Bronchial epithelial cell (primary cell): ENCODE measurements around the gene AGAP1. TPM values are rescaled to one million over a fixed set of nuclear protein-coding genes. Genes with fewer than 3 reads are reported as not detected.

Experiments used
- DNase-seq: peaks from one replicate; pipeline ENCODE4 v3.0.0-alpha.2; 2010; ENCODE audit warnings: low read depth
- FAIRE-seq: peaks from 2 replicates; lab custom pipeline; 2011; peaks lifted over from hg19 to GRCh38; lab: Jason Lieb, UNC
- H3K27me3 ChIP-seq: 2 replicates; pipeline ENCODE4 v1.5.1; 2011; ENCODE audit warnings: low read length; ENCODE audit not compliant: control insufficient read depth, insufficient read depth
- H3K36me3 ChIP-seq: 2 replicates; pipeline ENCODE4 v1.5.1; 2011; ENCODE audit warnings: low read length; ENCODE audit not compliant: control insufficient read depth, insufficient read depth
- H3K4me3 ChIP-seq: 2 replicates; pipeline ENCODE4 v1.5.1; 2011; ENCODE audit warnings: mild to moderate bottlenecking, low read depth, low read length, control low read depth
- total RNA-seq: library from RNA; depleted of rRNA; stranded (reverse); fragments of >200 nt; gene quantifications from 2 replicates; pipeline ENCODE4 v1.2.1, GENCODE V29; 2014
- TF ChIP-seq, protein P1 (sequence below): IDR thresholded peaks from 2 replicates; pipeline ENCODE4 v1.5.1; 2011; ENCODE audit warnings: mild to moderate bottlenecking, moderate library complexity, low read length, control low read depth, inconsistent platforms; ENCODE audit not compliant: insufficient read depth, severe bottlenecking

AGAP1 gene
- total RNA-seq, 1 donor from 2014 or later: 22.4 TPM

DNA sequence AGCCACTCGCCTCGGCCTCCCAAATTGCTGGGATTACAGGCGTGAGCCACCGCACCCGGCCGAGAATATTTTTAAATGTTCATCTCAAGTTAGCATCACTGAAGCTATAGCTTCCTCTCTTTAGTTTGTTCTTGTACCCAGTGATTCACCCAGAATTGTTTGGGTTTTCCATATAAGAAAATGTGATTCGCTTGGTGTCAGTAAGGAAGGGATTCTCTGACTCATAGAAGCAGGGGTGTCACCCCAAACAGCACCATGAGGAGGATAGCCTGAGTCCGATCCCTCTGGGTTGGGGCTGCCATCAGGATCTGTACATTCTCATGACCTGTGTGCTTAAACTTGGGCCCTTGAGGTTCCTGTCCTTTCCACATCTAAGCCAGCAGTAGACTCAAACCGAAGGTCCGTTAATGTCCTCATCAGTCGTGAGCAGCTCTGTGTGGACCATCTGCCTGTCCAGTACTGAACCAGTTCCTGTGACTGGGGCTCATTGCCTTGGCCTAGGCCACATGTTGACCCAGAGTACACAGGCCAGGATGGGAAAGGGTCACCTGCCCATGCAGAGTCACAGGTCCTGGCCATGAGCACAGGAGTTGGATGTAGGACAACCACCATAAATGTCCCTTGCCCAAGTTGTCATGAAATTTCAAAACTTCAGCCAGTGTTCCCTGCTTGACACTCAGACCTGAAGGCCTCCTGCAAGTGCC lies 362.5 kb downstream of the AGAP1 start:
- H3K4me3 ChIP-seq: no peak overlapping the region
- DNase-seq (peak; percentile 25), FAIRE-seq (peak; percentile 89)
- no peaks in the 10 kb centered on the region for H3K36me3 ChIP-seq
- TF ChIP-seq, protein P1, sequence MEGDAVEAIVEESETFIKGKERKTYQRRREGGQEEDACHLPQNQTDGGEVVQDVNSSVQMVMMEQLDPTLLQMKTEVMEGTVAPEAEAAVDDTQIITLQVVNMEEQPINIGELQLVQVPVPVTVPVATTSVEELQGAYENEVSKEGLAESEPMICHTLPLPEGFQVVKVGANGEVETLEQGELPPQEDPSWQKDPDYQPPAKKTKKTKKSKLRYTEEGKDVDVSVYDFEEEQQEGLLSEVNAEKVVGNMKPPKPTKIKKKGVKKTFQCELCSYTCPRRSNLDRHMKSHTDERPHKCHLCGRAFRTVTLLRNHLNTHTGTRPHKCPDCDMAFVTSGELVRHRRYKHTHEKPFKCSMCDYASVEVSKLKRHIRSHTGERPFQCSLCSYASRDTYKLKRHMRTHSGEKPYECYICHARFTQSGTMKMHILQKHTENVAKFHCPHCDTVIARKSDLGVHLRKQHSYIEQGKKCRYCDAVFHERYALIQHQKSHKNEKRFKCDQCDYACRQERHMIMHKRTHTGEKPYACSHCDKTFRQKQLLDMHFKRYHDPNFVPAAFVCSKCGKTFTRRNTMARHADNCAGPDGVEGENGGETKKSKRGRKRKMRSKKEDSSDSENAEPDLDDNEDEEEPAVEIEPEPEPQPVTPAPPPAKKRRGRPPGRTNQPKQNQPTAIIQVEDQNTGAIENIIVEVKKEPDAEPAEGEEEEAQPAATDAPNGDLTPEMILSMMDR: no peak
- no peaks in the 10 kb centered on the region for H3K27me3 ChIP-seq

DNA sequence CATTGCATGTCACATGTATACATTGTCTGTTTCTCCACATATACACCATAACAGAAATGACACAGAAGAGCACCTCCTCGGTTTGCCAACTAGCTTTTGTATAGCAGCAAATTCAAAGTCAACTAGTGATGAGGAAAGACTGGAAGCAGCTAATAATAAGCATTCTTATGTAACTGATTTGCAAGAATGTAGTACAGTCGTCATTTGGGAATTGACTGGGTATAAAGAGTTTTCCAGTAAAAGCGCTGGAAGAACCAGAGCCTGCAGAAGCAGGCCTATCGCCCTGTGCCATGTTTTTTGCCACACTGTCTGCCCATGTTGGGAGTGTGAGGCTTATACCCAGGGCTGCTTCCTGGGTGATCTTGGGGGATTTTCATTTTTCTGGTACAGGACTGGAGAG lies 363.8 kb downstream of the AGAP1 start:
- TF ChIP-seq, protein P1: no peak
- no peak for DNase-seq
- Histone ChIP-seq H3K36me3 (no peaks in the 10 kb centered on the region), H3K27me3 (no peaks in the 10 kb centered on the region), H3K4me3 (no peak overlapping the region)
- no peak for FAIRE-seq

DNA sequence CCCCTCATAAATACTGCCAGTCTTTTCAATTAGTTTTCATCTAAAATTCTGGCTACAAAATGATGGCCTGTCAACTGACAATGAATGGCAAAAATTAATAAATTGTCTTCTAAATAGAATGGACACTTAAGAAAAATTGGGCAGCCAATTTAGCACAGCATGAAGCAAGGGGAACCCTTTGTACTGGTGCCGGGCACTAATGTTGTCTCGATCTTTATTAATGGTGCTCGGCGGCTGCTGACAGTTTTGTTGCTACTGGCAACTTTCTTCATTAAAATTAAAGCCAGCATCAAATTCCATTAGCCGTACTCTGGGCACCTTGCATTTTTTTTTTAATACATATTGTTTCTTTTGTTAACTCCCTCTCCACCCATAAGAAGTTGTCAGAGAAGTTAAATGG lies 365.0 kb downstream of the AGAP1 start:
- Histone ChIP-seq H3K4me3 (no peak overlapping the region), H3K27me3 (no peaks in the 10 kb centered on the region), H3K36me3 (no peaks in the 10 kb centered on the region)
- TF ChIP-seq, protein P1: no peak
- DNase-seq (no peak), FAIRE-seq (no peak)

DNA sequence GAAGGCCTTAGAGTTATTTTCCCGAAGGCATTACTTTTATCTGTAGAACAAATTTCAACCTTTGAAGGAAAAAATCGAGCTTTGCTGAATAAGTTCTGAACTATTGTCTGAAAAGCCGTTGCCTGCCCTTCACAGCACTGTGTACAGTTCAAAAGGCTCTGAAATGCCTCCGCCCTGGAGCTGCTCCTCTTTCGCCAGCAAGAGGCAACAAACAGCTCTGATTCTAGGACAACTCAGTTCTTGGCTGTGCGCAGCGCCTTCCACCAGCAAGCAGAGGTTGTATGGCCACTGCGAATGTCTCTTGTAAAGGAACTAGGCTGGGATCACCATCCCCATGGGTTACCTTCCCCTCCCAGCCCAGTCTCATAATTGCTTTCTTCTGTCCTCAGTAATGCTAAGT lies 365.8 kb downstream of the AGAP1 start:
- no peaks in the 10 kb centered on the region for H3K36me3 ChIP-seq
- no peaks in the 10 kb centered on the region for H3K27me3 ChIP-seq
- TF ChIP-seq, protein P1: no peak
- DNase-seq: no peak
- H3K4me3 ChIP-seq: no peak overlapping the region
- no peak for FAIRE-seq

DNA sequence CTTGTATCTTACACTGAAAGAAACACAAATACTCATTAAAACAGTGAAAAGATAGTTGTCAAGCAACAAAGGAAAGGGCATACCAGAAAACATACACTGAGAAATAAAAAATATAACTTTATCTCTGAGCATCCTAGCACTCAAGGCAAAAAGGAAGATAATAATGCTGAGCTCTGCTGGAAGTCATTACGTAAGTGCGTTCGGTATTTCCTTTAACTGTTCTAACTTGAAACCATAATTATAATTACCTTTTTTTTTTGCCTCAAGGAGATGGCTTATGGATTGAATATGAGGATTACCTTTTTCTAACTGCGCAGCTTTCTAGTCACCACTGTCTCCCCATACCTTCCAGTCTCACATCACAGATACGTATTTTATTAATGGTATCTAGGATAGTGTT lies 366.3 kb downstream of the AGAP1 start:
- FAIRE-seq: no peak
- H3K36me3 ChIP-seq: no peaks in the 10 kb centered on the region
- no peaks in the 10 kb centered on the region for H3K27me3 ChIP-seq
- no peak overlapping the region for H3K4me3 ChIP-seq
- DNase-seq: no peak
- TF ChIP-seq, protein P1: no peak

DNA sequence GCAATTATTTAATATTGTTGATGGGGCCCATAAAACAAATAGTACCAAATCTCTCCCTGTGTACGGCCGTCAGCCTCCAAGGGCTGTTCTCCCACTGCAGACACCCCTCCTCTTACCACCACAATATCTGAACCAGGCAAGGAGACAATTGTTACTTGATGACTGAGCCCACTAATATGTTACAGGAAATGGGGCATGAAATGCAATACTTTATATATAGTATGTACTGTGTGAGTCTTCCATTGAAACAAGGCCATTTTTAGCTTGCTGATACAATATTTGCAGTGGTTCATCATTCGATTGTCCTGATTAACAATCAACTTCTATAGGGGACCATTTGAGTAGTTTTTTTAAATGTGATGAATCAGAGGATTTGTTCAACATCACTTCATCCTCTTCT lies 367.0 kb downstream of the AGAP1 start:
- Histone ChIP-seq H3K36me3 (no peaks in the 10 kb centered on the region), H3K4me3 (no peak overlapping the region), H3K27me3 (no peaks in the 10 kb centered on the region)
- DNase-seq (no peak), FAIRE-seq (no peak)
- TF ChIP-seq, protein P1: no peak
